Mucosa of stomach (tissue), 1 donor: Measurements from ENCODE around the gene RPL4.
"Not testable (repeated sequence)": the region's sequence is repeated elsewhere in the genome, so short reads cannot be mapped to it uniquely, and the experiment has no call there.

Experiments used
- H3K27me3 ChIP-seq: one replicate; pipeline ENCODE4 v1.7.0; 2013; ENCODE audit warnings: mild to moderate bottlenecking, low read length; ENCODE audit not compliant: control insufficient read depth, insufficient read depth
- H3K36me3 ChIP-seq: one replicate; pipeline ENCODE4 v1.7.0; 2013; ENCODE audit warnings: low read length; ENCODE audit not compliant: control insufficient read depth, insufficient read depth
- H3K4me1 ChIP-seq: one replicate; pipeline ENCODE4 v1.7.0; 2013; ENCODE audit warnings: mild to moderate bottlenecking, low read length; ENCODE audit not compliant: control insufficient read depth, insufficient read depth
- H3K4me3 ChIP-seq: one replicate; pipeline ENCODE4 v1.7.0; 2013; ENCODE audit warnings: low read length
- H3K9ac ChIP-seq: one replicate; pipeline ENCODE4 v1.7.0; 2013; ENCODE audit warnings: mild to moderate bottlenecking, low read length, moderate library complexity
- H3K9me3 ChIP-seq: one replicate; pipeline ENCODE4 v1.7.0; 2013; ENCODE audit warnings: mild to moderate bottlenecking, low read length, moderate library complexity; ENCODE audit not compliant: control insufficient read depth
- donor health status: Pancreatic carcinoma.

The RPL4 gene

DNA sequence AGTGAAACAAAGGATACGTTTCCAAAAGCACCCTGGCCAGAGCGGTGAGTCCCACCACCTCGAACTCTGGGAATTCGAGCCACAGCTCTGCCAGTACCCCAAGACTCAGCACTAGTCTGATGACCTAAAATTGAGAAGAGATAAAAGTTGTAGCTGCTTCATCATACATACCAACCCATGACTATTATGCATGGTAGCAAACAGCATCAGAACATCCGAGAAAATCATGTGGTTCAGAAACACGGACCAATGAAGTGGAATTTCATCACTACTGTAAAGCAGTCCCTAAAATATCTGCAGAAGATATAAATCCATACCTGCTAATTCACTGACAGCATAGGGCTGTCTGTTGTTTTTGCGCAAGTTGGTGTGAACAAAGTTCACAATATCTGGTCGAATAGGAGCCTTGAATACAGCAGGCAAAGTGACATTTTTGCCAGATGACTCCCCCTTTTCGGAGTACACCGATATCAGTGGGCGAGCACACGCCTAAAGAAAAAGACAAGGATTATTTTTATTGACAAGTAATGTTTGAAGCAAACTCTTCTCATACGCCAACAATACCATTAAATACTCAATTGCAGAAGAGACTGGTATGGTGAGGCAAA is 1.5 kb downstream of the RPL4 start:
- H3K9me3 ChIP-seq, H3K27me3 ChIP-seq: not testable (repeated sequence)
- Histone ChIP-seq H3K9ac (peak overlapping the region; percentile 90), H3K4me1 (peaks cover 16% of the 10 kb centered on the region), H3K4me3 (peak overlapping the region; percentile 89), H3K36me3 (peaks cover 24% of the 10 kb centered on the region)

DNA sequence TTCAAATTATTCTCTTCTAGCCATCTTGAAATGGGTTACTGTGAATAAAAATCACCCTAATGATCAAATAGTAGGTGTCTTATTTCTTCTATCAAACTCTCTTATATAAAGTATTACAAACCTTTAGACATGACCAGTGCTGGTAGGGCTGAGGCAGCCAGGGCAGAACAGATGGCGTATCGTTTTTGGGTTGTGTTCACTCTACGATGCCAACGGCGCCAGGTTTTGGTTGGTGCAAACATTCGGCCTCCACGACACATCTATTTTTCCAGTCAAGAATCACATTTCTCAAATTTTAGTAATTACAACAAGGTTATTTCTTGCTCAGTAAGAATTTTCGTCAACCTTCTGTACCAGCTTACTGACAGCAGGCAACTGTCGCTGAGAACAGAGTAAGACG is 2.2 kb downstream of the RPL4 start:
- Histone ChIP-seq H3K4me1 (peaks cover 20% of the 10 kb centered on the region), H3K4me3 (no peak overlapping the region), H3K27me3 (no peaks in the 10 kb centered on the region), H3K9ac (no peak overlapping the region), H3K36me3 (peaks cover 24% of the 10 kb centered on the region), H3K9me3 (no peaks in the 10 kb centered on the region)

- peaks cover 27% of the 10 kb centered on the region for H3K4me1 ChIP-seq
- H3K9ac ChIP-seq, H3K9me3 ChIP-seq, H3K27me3 ChIP-seq, H3K4me3 ChIP-seq: not testable (repeated sequence)
- peaks cover 24% of the 10 kb centered on the region for H3K36me3 ChIP-seq
These were observed 4.3 kb downstream of the RPL4 start for GRCh38 chr15:66500346-66500745.

- no peak overlapping the region for H3K4me3 ChIP-seq
These were observed 5.9 kb downstream of the RPL4 start for GRCh38 chr15:66498501-66499386.

DNA sequence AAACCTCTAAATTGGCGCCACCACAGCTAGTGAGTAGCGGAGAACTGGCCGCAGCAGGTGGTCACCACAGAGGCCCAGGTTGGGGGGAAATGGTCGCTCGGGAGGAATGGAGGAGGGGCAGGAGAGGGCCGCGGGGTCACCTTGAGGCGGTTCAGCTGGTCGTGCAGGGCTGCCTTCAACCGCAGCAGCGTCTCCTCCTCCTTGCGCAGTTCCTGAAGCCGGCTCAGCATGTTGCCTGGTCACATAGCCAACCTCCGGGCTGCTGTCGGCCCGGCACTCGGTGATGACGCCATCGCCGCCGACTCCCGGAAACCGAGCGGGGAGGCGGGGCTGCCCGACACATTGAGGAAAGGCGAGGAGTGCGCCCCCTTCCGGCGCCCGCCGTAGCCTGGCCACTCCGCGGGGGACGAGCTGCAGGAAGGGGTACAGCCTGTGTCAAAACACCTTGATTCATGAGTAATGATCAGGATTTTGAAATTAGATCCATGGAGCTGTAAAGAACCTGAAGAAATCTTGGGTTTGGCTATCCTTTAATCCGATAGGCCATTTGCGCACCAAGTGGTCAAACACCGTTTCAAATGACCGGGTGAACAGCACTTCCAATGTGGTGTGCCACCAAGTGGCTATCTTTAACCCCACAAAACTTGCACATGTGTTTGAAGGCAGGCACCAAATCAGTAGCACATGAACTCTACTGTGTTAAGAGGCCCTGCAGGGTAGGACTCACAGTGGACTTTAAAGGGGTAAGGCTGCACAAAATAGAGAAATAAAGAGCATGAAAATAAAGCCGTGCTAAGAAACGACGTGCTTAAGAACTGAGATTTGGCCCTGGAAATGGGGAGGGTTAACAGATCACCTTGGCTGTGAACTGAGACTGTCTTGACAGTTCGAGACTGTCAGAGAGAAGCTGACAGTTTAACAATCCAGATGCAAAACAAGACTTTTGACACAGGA is 6.9 kb downstream of the RPL4 start, which contains the start of gene SNAPC5:
TSS of gene SNAPC5 (minus strand) at position 261 of the 954 bp plus-strand sequence. CDS start at position 230, 31 bp downstream.
- H3K27me3 ChIP-seq, result no peaks in the 10 kb centered on the region
- H3K36me3 ChIP-seq, result peaks cover 24% of the 10 kb centered on the region
- no peaks in the 10 kb centered on the region for H3K9me3 ChIP-seq
- H3K4me3 ChIP-seq, result peak within 1 kb of the TSS; percentile 94
- H3K9ac ChIP-seq, result peak within 1 kb of the TSS; percentile 89
- H3K4me1 ChIP-seq, result peaks cover 19% of the 10 kb centered on the region

More at GRCh38 chr15:66498501-66499386, 5.9 kb downstream of the RPL4 start:
- Histone ChIP-seq H3K9ac (no peak overlapping the region), H3K4me1 (peaks cover 26% of the 10 kb centered on the region), H3K9me3 (no peaks in the 10 kb centered on the region), H3K36me3 (peaks cover 24% of the 10 kb centered on the region), H3K27me3 (no peaks in the 10 kb centered on the region)

GRCh38 chr15:66496951-66497501 is 7.6 kb downstream of the RPL4 start:
- Histone ChIP-seq H3K36me3 (peaks cover 18% of the 10 kb centered on the region), H3K9me3 (no peaks in the 10 kb centered on the region), H3K9ac (peak overlapping the region; percentile 89), H3K27me3 (no peaks in the 10 kb centered on the region), H3K4me3 (peak overlapping the region; percentile 94), H3K4me1 (peaks cover 15% of the 10 kb centered on the region)

DNA sequence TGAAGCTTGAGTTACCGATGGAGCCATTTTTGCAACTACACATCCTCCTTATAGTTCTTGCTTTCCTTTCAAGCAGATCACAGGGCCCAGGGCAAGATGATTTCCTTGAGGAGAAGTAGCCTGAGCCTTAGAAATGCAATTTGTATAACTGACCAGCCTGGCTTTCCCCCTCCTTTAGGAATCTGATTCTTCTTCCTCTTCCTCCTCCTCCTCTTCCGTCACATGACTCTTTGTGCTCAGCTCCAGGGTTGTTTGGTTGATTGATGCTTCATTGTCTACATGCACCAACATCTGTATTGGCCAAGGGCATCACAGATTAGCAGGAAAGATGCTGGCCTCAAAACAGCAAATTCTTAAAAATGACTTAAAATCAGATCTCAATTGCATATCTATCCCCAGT is 10.4 kb downstream of the RPL4 start:
- Histone ChIP-seq H3K9ac (no peak overlapping the region), H3K4me1 (peaks cover 15% of the 10 kb centered on the region), H3K36me3 (peaks cover 15% of the 10 kb centered on the region)

DNA sequence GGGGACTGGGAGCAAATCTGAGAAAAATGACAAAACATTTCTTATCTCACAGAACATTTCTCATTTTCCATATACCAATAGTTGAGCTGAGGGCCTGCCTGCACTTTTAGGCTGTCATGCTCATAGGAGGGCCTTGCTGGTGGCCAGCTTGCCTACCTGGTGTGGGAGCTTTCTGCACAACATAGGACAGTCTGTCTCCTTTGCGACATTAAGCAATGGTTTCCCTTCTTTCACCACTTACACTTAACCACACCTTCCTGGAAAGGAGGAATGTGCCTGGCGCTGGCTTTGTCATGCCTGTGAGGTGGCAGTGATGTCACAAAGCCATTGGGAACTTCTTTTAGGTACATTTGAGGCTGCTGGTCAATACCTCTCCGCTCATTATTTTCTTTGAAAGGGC is 12.8 kb downstream of the RPL4 start:
- H3K4me3 ChIP-seq, result no peak overlapping the region
- peaks cover 2% of the 10 kb centered on the region for H3K4me1 ChIP-seq
- H3K27me3 ChIP-seq, result no peaks in the 10 kb centered on the region
- no peak overlapping the region for H3K9ac ChIP-seq
- no peaks in the 10 kb centered on the region for H3K9me3 ChIP-seq
- H3K36me3 ChIP-seq, result peaks cover 8% of the 10 kb centered on the region

More for the DNA sequence above, 10.4 kb downstream of the RPL4 start:
- Histone ChIP-seq H3K4me3 (no peak overlapping the region), H3K27me3 (no peaks in the 10 kb centered on the region), H3K9me3 (no peaks in the 10 kb centered on the region)

GRCh38 chr15:66489179-66489791 is 15.4 kb downstream of the RPL4 start:
- no peaks in the 10 kb centered on the region for H3K9me3 ChIP-seq
- H3K9ac ChIP-seq, result no peak overlapping the region
- peaks cover 8% of the 10 kb centered on the region for H3K36me3 ChIP-seq
- H3K4me3 ChIP-seq, result no peak overlapping the region
- H3K27me3 ChIP-seq, result no peaks in the 10 kb centered on the region
- no peaks in the 10 kb centered on the region for H3K4me1 ChIP-seq

- H3K36me3 ChIP-seq, result peaks cover 8% of the 10 kb centered on the region
- H3K4me1 ChIP-seq, result no peaks in the 10 kb centered on the region
- no peak overlapping the region for H3K9ac ChIP-seq
- no peaks in the 10 kb centered on the region for H3K27me3 ChIP-seq
- H3K9me3 ChIP-seq, result no peaks in the 10 kb centered on the region
- no peak overlapping the region for H3K4me3 ChIP-seq
These were observed 16.1 kb downstream of the RPL4 start for GRCh38 chr15:66488525-66488924.

DNA sequence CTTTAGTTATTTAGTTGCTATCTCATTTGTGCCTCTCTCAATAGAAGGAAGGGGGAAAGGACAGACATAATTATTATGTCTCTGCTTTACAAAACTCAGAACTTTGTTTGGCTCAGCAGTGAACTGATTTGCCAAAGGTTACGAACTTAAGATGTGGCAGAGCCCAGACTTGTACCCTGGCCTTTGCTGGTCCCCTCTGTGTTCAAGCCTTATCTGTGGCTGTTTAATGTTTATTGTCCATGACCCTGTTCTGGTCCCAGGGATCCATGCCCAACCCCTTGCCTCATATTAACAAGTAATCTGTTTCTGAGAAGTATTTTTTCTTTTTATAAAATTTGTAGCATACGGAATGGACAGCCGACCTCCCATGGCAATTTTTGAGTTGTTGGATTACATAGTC is 17.8 kb downstream of the RPL4 start:
- H3K27me3 ChIP-seq, result no peaks in the 10 kb centered on the region
- H3K36me3 ChIP-seq, result peaks cover 8% of the 10 kb centered on the region
- no peak overlapping the region for H3K4me3 ChIP-seq
- no peaks in the 10 kb centered on the region for H3K9me3 ChIP-seq
- no peak overlapping the region for H3K9ac ChIP-seq
- H3K4me1 ChIP-seq, result no peaks in the 10 kb centered on the region
